ENCODE measurements around the gene DNAJC16. TPM values are rescaled to one million over a fixed set of nuclear protein-coding genes. Genes with fewer than 3 reads are reported as not detected.

Gene DNAJC16
- total RNA-seq, result 17.3 and 20.6 TPM in 2 replicates

DNA sequence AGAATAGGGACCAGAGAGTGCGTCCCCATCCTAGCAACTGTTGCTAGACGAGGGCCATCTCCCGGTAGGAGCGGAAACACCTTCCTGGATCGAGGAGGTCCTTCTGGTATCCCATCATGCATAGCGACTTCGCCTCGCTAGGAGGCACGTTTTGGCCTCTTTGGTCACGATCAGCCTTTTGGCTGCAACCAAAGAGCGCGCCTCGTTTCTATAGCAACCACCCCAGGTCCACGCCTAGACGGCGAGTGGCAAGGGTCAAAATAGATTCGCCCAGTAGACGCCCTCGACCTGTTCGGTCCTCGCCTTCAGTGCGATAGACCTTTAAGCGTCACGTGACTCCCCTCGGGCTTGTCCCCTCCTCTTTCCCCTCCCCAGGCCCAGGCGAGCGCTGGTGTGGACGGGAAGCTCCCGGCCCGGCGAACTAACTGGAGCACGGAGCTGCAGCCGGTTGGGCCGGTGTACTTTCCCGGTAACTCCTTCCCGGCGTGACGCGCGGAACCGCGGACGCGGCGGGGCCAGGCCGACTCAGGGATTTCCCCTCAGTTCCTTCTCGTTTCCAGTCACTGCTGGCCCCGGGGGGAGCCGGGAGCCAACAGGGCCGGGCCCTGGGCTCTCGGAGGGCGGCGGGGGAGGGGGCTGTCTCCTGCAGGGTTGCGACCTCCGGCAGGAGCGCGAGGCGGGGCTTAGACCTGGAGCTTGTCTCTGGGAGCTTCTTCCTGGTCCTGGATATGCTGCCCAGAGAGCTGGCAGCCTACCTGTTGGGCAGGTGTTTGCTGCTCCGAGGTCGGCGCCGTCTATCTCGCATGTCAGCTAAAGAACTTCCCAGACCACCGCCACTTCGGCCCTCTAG, at the start of gene DNAJC16:
Gene DNAJC16, plus strand, starts transcription at position 359 of the 850 bp plus-strand sequence. CDS start 2,258 bp downstream, outside the sequence.

DNA sequence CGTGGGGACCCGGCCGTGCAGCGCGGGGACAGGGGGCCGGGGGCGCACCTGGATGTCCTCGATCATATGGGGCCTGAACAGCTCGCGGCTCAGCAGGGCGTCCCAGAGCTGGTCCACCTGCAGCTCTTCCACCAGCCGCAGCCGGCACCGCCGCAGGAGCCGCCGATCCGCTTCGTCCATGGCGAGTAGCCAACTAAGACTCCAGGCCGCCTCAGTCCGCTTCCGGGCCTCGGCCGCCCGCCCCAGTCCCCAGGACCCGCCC, 2.7 kb upstream of the DNAJC16 start, which contains the start of gene CASP9:
Gene CASP9, minus strand, starts transcription at position 195 of the 262 bp plus-strand sequence. Its CDS starts 15 bp downstream, at position 180.

DNA sequence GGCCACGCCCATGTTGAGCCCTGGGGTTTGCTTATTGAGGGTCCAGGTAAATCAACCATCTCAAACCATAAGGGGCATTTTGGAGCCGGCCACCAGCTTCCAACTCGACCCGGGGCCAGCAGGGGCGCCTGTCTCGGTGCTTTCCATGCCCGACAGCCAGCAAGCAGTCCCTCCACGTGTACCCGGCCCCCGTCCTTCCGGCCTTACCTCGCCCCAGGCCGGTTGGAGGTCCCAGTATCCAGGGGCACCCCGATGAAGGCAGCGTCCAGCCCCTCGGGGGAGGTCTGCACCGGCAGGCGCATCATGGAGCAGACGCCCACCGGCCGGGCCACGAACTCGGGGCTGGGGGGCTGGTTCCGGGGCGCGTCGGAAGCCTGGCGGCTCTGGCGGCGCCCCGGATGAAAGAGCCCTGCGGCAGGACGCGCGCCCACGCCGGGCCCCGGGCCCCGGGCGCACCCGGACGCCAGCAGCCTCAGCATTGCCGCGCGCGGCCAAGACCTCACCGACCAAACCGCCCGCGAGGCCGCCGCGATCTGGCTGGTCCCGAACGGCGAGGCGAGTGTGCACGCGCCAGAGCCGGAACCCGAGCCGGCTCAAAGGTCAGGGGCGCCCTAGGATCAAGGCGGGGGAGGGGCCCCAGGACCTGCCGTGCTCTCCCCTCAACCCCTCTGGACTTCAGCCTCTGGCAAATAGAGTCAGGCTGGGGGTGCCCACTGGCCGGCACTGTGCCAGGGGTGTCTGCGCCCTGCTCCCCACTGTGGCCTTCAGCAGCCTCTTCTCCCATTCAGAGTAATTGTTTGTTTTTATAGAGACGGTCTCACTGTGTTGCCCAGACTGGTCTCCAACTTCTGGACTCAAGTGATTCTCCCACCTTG, 58.1 kb downstream of the DNAJC16 start, which contains the start of gene AGMAT:
Gene AGMAT, minus strand, starts transcription at position 563 of the 875 bp plus-strand sequence. Its CDS starts 84 bp downstream, at position 479.

DNA sequence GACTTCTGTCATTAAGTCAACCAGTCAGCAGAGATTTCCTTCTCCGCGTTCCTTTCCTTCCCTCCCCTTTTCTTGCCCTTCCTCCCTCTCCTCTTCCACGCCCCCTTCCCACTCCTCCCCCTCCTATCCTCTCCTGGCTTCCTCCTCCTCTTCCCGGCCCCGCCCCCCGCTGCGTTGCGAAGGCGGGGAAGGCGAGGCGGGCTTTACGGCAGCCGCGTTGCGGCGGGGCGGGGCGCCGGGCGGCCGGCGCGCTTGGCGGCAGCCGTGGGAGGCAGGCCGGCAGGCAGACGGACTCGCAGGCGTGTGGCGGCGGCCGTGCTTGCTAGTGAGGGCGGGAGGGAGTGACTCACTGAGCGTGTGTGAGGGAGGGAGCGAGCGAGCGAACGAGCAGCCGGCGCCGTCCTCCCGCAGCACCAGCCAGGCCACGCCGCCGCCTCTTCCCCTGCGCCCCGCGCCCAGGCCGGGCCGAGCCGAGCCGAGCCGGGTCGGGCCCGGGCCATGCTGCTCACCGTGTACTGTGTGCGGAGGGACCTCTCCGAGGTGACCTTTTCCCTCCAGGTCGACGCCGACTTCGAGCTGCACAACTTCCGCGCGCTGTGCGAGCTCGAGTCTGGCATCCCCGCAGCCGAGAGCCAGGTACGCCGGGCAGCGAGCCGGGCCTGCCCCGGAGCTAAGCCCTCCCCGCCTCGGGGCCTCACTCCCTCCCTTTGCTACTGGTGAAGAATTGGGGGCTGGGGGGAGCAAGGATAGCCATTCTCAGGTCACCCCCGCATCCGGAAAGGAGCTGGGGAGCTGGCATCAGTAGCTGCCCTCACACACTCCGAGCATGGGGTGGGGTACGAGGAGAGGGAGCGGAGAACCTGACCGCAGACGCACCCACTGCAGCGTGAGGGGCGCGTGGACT, 90.8 kb downstream of the DNAJC16 start, which contains the start of gene DDI2:
Gene DDI2, plus strand, starts transcription at position 286 of the 904 bp plus-strand sequence. Its CDS starts 213 bp downstream, at position 499.

Other genes starting within 250 kb of the DNAJC16 start
- gene EFHD2, start 117.0 kb upstream of the DNAJC16 start, total RNA-seq, result 9.4 and 17.3 TPM in 2 replicates
- not detected in 2 replicates for gene CTRC, start 88.4 kb upstream of the DNAJC16 start, total RNA-seq
- gene CELA2A, start 70.1 kb upstream of the DNAJC16 start, total RNA-seq, result not detected in 2 replicates
- not detected in 2 replicates for gene CELA2B, start 50.7 kb upstream of the DNAJC16 start, total RNA-seq
- 10.5 and 15.1 TPM in 2 replicates for gene CASP9, start 2.6 kb upstream of the DNAJC16 start, total RNA-seq
- 0.16 and 0.36 TPM in 2 replicates for gene AGMAT, start 58.2 kb downstream of the DNAJC16 start, total RNA-seq
- 6.6 and 7.8 TPM in 2 replicates for gene DDI2, start 90.6 kb downstream of the DNAJC16 start, total RNA-seq
- 27.3 and 48.0 TPM in 2 replicates for gene PLEKHM2, start 157.5 kb downstream of the DNAJC16 start, total RNA-seq
- gene SLC25A34, start 209.4 kb downstream of the DNAJC16 start, total RNA-seq, result 0.32 and 0.54 TPM in 2 replicates
- gene TMEM82, start 215.7 kb downstream of the DNAJC16 start, total RNA-seq, result not detected in 2 replicates
- 149 and 191 TPM in 2 replicates for gene FBLIM1, start 231.9 kb downstream of the DNAJC16 start, total RNA-seq